Measurements from ENCODE around the gene ZNF92. TPM values are rescaled to one million over a fixed set of nuclear protein-coding genes. Genes with fewer than 3 reads are reported as not detected.

The ZNF92 gene
- total and polyA plus RNA-seq, 2 of the 13 experiments (the other 11 are each of a cell fraction or from before 2014, with no cell fraction given) = 4.0 to 13.2 TPM

DNA sequence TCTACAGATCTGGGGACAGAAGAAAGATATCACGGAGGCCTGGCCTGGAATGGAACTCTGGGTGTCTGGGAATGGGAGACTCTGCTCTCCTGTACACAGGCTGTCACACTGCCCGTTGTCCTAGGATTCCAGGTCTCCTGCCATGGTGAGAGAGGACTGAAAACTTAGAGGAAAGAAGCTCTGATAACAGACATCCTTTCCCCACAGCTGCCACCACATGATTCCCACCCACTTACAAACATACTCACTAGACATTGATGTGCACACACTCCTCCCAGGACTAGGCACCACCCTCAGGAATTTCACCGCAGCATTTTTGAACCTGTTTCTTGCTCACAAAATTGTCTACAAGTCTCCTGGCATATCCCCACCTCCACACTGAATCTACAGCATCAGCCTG is 5.7 kb downstream of the ZNF92 start (continued):
- TF ChIP-seq, protein P1, sequence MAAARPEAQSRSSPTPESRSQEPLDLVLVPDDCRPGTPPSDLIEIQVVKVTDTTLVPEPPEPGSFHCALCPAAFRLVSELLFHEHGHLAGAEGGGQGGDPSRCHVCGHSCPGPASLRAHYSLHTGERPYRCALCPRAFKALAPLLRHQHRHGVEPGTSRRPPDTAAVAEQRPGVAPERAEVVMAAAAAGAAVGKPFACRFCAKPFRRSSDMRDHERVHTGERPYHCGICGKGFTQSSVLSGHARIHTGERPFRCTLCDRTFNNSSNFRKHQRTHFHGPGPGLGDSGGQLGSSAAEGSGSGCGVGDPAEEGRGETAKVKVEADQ (CRISPR knock-in tag; IDR thresholded peaks at IDR 0.05; ENCODE audit: borderline replicate concordance) = no peak
- TF ChIP-seq, protein P2, sequence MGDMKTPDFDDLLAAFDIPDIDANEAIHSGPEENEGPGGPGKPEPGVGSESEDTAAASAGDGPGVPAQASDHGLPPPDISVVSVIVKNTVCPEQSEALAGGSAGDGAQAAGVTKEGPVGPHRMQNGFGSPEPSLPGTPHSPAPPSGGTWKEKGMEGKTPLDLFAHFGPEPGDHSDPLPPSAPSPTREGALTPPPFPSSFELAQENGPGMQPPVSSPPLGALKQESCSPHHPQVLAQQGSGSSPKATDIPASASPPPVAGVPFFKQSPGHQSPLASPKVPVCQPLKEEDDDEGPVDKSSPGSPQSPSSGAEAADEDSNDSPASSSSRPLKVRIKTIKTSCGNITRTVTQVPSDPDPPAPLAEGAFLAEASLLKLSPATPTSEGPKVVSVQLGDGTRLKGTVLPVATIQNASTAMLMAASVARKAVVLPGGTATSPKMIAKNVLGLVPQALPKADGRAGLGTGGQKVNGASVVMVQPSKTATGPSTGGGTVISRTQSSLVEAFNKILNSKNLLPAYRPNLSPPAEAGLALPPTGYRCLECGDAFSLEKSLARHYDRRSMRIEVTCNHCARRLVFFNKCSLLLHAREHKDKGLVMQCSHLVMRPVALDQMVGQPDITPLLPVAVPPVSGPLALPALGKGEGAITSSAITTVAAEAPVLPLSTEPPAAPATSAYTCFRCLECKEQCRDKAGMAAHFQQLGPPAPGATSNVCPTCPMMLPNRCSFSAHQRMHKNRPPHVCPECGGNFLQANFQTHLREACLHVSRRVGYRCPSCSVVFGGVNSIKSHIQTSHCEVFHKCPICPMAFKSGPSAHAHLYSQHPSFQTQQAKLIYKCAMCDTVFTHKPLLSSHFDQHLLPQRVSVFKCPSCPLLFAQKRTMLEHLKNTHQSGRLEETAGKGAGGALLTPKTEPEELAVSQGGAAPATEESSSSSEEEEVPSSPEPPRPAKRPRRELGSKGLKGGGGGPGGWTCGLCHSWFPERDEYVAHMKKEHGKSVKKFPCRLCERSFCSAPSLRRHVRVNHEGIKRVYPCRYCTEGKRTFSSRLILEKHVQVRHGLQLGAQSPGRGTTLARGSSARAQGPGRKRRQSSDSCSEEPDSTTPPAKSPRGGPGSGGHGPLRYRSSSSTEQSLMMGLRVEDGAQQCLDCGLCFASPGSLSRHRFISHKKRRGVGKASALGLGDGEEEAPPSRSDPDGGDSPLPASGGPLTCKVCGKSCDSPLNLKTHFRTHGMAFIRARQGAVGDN (CRISPR knock-in tag; IDR thresholded peaks at IDR 0.05) = no peak
- TF ChIP-seq THAP11 (CRISPR knock-in tag; IDR thresholded peaks at IDR 0.05) = no peak
- TF ChIP-seq ZFP36L1 (CRISPR knock-in tag; IDR thresholded peaks at IDR 0.05) = no peak
- TF ChIP-seq ZNF543 (CRISPR knock-in tag; IDR thresholded peaks at IDR 0.05) = peak; percentile 99
- TF ChIP-seq, protein P3, sequence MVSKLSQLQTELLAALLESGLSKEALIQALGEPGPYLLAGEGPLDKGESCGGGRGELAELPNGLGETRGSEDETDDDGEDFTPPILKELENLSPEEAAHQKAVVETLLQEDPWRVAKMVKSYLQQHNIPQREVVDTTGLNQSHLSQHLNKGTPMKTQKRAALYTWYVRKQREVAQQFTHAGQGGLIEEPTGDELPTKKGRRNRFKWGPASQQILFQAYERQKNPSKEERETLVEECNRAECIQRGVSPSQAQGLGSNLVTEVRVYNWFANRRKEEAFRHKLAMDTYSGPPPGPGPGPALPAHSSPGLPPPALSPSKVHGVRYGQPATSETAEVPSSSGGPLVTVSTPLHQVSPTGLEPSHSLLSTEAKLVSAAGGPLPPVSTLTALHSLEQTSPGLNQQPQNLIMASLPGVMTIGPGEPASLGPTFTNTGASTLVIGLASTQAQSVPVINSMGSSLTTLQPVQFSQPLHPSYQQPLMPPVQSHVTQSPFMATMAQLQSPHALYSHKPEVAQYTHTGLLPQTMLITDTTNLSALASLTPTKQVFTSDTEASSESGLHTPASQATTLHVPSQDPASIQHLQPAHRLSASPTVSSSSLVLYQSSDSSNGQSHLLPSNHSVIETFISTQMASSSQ (IDR thresholded peaks at IDR 0.05; ENCODE audit: low read depth) = no peak
- TF ChIP-seq, protein P3 (CRISPR knock-in tag; IDR thresholded peaks at IDR 0.05; ENCODE audit: borderline replicate concordance) = no peak
- TF ChIP-seq MEF2D (CRISPR knock-in tag; IDR thresholded peaks at IDR 0.05) = no peak
- TF ChIP-seq, protein P4, sequence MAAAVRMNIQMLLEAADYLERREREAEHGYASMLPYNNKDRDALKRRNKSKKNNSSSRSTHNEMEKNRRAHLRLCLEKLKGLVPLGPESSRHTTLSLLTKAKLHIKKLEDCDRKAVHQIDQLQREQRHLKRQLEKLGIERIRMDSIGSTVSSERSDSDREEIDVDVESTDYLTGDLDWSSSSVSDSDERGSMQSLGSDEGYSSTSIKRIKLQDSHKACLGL (CRISPR knock-in tag; IDR thresholded peaks at IDR 0.05) = no peak
- TF ChIP-seq ZNF607 (CRISPR knock-in tag; IDR thresholded peaks at IDR 0.05; ENCODE audit: borderline replicate concordance) = no peak
- TF ChIP-seq ZNF292 (CRISPR knock-in tag; IDR thresholded peaks at IDR 0.05; ENCODE audit: borderline replicate concordance, low read depth) = peak; percentile 71; the same call in 1 of the 2 replicates
- TF ChIP-seq HNF4A (CRISPR knock-in tag; IDR thresholded peaks at IDR 0.05) = no peak
- TF ChIP-seq, protein P5, sequence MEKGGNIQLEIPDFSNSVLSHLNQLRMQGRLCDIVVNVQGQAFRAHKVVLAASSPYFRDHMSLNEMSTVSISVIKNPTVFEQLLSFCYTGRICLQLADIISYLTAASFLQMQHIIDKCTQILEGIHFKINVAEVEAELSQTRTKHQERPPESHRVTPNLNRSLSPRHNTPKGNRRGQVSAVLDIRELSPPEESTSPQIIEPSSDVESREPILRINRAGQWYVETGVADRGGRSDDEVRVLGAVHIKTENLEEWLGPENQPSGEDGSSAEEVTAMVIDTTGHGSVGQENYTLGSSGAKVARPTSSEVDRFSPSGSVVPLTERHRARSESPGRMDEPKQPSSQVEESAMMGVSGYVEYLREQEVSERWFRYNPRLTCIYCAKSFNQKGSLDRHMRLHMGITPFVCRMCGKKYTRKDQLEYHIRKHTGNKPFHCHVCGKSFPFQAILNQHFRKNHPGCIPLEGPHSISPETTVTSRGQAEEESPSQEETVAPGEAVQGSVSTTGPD (CRISPR knock-in tag; IDR thresholded peaks at IDR 0.05) = no peak
- no peak for TF ChIP-seq FLYWCH1 (CRISPR knock-in tag; IDR thresholded peaks at IDR 0.05)
- no peak for TF ChIP-seq ZNF441 (CRISPR knock-in tag; IDR thresholded peaks at IDR 0.05; ENCODE audit: borderline replicate concordance)
- TF ChIP-seq HCFC1 (IDR thresholded peaks at IDR 0.05; ENCODE audit: low read depth, low read length) = no peak
- TF ChIP-seq MAFF (IDR thresholded peaks at IDR 0.05; ENCODE audit: low read depth, low read length) = no peak
